Germinal center (tissue), 1 donor: ENCODE results near the gene ST6GALNAC3.
"Not testable (repeated sequence)": the region's sequence is repeated elsewhere in the genome, so short reads cannot be mapped to it uniquely, and the experiment has no call there.

ENCODE experiments used
- DNase-seq: peaks from one replicate; pipeline ENCODE4 v3.0.0; 2012; ENCODE audit warnings: mixed read lengths, low spot score

The ST6GALNAC3 gene

DNA sequence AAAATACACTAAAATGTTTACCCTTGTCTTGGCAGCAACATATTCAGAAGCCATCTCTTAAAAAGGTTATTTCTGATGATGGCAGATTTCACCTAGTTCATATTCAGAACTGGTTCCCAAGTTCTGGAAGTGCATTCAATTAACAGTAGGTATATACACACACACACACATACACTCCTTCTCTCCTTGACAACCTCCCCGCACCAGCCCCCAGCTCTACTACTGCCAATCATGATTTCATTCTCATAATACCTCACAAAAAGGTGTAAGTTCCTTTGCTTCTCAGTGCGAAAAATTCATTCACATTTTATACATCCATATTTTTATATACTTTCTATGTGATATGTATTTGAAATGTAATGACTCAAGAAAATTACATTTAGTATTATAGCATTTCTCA is 564.6 kb downstream of the ST6GALNAC3 start:
- no peak for DNase-seq

DNA sequence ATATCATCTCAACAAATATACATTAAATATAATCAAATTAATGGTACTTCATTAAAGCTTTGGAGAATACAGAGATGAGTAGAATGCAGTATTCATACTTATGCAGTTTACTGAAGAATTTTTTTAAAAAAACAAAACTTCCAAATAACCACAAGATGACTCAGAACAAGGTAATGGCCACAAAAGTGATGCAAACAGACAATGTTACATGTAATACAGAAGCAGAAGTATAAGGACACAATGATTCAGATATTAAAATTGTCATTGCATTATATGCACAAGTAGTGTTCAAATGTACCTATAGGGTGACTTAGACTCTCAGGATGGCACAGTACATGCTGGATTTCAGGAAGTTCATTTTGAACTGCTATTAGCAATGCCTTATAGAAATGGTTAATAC is 565.5 kb downstream of the ST6GALNAC3 start:
- DNase-seq: no peak

DNA sequence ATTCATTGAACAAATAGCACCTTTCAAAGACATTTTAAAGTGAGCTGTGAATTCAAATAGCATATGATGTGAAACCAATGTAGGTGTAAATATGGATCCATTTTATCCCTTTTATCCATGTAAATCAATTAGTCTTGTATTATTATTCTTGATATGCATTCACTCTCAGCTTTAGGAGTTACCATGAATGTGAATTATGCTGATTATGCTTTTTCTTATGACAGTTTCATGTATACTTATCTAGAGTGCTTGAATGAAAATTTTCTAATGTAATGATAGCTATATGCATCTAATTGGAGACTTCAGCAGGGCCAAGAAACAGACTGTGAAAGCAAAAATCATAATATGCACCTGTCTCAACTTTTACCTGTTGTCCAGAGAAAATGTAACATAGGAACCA is 566.2 kb downstream of the ST6GALNAC3 start:
- DNase-seq: no peak

DNA sequence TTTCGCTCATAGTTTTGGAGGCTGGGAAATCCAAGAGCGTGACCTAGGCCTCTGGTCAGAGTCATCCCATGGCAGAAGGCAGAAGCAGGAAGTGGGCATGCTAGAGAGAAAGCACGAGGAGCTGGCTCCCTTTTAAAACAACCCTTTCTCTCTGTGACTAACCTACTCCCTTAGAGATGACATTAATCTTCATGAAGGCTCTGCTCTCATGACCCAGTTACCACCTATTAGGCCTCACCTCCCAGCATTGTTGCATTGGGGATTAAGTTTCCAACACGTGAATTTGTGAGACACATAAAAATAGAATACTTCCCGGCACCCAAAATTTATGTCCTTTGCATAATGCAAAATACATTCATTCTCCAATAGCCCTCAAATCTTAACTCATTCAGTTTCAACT is 569.6 kb downstream of the ST6GALNAC3 start:
- no peak for DNase-seq

DNA sequence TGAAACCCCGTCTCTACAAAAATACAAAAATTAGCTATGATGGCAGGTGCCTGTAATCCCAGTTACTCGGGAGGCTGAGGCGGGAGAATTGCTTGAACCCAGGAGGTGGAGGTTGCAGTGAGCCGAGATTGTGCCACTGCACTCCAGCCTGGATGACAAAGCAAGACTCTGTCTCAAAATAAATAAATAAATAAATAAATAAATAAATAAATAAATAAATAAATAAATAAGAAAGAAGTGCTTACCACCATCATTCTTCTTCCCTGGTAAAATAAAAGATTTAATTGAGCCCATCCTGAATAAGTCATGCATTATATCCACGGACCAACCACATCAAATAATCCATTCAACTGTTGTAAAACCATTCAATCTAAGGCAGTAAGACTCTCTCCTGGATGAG is 578.3 kb downstream of the ST6GALNAC3 start:
- DNase-seq: not testable (repeated sequence)

DNA sequence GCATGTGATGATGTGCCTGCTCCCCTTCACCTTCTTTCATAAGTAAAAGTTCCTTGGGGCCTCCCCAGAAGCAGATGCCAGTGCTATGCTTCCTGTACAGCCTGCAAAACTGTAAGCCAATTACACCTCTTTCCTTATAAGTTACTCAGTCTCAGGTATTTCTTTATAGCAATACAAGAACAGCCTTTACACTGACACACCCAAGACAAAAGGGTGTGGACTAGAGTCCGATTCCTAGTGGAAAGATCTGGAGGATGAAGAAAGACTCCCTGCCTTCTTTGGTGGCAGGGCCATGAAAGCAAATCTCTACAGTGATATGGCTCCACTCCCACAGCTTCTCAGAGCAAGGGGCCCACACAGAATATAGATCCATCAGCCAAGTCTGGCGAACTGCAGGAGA is 583.1 kb downstream of the ST6GALNAC3 start:
- no peak for DNase-seq

DNA sequence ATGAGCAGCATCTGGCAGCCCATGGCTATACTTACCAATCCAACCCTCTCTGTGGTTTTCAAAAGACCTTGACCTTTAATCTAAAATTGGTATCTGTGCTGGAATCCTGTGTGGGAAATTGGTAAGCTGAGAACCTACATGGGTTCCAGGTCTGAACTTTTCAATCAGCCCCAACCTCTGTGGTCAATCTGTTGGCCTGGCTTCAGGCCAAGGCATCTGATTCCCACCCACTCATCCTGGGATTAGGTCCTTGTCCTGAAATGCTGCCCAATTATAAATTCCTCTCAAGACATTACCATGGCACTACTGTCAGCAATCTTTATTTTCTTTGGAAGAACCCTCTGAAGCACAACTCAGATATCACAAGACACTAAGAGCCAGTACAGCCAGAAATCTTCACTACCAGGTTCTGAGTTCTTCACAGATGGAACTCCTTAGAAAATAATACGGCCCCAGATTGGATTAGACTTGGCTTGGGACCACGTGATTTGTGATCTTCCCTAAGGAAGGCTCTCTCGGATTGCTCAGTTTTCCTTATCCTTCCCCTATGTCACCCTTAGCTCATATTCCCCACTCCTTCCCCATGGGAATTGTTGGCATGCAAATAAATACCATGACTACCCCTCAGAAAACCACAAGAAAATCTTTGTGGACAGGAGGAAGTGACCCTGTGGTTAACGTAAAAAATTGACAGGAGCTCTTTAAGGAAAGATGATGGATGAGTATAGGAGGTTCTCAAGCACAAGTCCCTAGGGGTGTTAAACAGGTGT is 584.8 kb downstream of the ST6GALNAC3 start:
- DNase-seq: no peak

DNA sequence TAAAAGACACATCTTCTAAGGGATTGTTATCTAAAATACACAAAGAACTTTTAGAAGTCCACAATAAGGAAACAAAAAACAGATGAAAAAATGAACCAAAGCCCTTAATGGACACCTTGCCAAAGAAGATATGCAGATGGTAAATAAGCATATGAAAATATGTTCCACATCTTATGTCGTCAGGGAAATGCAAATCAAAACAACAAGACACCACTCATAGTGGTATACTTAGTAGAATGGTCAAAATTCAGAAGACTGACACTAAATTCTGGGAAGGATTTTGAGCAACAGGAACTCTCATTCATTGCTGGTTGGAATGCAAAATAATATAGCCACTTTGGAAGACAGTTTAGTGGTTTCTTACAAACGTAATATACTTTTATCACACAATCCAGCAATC is 587.0 kb downstream of the ST6GALNAC3 start:
- DNase-seq: no peak

DNA sequence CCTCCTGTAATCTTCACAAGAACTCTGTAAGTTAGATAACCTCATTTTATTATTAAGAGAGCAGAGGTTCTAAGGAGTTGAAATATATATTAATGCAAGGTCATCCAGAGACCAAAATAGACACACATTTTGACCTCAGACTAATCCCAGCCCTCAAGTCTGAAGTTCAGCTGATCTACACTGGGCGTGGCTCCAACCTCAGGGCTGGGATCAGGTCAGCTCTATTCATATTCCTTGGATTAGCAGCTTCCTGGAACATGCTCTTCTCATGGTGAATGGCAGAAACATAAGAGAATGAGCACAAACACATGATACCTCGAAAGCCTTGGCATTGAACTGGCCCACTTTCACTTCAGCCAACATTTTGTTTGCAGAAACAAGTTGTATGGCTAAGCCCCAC is 592.0 kb downstream of the ST6GALNAC3 start:
- DNase-seq: no peak

DNA sequence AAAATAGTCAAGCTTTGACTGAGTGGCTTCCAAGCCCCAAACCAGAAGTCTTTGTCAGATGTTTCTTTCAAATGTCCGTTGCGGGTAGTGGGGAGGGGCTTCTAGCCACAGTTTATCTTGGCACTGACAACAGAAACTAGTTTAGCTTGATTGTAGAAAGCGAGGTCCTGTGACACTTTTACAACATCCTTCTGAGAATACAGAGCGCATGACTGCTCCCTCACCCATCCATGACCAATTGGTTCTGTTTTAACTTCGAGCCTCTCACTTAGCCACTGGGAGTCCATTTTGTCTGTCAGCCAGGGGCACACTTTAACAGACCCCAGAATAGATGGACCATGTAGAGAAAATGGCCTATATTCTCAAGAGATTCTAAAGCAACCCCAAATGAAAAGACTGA is 593.5 kb downstream of the ST6GALNAC3 start:
- DNase-seq: no peak

DNA sequence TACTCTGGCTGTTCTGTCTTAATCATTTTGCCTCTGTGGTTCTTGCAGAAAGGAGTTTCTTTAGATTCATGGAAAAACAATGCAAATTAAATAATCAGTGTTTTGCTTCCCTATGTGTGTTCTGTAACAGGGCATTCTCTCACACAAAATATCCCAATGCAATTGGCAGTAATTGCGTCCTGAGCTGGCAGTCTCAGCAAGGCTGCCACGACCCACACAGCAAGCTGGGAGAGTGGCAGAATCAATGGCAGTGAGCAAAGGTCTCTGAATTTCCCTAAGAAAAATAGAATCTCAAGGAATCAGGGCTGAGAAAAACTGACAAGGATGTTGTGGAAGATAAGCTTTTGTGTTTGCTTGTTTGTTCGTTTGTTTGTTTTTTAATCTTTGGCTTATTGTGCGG is 594.6 kb downstream of the ST6GALNAC3 start:
- DNase-seq: no peak

DNA sequence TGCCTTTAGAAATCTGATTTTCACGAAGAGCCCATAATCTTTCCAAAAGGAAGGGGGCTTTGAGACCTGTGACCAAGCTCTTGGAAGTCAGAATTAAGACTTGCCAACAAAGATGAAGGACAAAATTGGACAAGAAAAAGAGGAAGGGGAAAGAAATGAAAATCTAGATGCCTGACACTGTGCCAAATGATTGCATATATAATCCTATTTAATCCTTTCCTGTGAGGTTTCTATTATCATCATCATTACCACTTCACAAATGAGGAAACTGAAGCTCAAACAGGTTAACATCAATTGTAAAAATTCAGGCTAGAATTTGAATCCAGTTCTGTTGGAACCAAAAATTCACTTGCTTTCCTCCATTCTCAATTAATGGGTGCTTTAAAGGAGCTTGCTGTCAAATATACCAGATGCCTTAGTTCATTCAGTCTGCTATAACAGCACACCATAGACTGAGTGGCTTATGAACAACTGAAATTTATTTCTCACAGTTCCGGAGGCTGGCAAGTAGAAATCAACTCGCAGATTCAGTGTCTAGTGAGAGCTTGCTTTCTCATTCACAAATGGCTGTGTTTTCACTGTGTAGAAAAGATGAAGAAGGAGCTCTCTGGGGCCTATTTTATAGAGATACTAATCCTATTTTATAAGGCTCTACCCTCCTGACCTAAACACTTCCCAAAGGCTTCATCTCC is 595.2 kb downstream of the ST6GALNAC3 start:
- DNase-seq: no peak

DNA sequence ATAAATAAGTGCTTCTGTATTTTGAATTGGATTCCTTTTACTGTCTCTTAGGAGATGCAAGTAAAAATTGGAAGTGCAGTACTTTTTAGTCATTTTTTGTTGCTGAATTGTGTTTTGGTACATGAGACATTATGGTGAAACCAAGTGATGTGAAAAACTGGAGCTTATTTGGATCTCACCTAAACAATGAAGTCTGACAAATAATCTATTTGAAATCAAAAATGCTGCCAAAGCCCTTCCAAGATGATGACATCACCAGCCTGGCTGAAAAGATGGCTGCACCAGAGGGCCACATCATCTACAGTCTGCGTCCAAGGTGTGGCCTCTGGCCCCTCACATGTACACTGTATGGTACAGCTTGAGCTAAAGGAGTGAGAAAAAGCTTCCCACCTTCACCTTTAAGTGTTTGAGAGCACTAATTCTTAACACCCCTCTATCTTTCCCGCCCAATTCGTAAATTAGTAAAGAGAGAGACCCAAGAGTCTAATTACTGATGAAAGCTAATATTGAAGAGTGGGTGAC is 600.2 kb downstream of the ST6GALNAC3 start:
- DNase-seq: no peak

DNA sequence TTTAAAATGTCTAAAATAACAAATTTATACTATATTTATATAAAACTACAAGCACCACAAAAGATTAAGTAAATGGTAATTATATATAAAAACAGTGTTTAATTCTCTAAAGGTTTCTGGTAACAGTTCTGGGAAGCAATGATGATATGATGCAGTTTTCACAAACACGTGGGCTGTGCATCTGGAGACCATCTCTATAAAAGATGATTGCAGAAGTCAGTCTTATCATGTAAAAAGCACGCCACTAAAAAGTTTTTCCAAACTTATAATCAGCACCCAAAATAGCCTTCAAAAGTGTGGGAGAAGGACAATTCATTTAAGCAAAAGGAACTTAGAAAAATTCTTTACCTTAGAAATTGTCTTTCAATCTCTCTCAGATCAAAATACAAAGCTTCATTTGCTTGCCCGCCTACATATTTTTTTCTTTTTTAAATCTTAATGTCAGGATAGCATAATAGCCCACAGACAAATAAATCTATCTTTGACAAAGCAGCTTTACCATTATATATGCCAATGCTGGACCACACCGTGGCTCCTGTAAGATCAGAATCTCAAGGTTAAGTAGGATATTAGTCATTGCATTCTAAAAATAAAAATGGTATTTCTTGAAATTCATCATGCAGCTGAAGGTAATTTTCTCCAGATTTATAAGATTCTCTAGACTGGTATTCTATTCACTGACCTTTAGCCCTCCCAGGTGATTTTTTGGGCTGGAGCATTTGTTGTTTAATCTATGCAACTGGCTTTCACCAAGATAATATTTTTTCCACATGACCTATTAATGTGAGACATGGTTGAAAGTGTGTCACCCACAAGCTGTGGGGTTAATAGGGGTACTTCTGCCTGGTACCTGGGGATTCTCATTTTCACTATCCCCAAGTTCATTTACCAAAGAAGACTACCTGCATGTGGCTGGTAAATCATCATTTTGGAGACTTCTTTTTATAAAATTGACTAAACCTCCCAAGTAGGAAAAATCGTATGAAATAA is 603.2 kb downstream of the ST6GALNAC3 start:
- DNase-seq: no peak

DNA sequence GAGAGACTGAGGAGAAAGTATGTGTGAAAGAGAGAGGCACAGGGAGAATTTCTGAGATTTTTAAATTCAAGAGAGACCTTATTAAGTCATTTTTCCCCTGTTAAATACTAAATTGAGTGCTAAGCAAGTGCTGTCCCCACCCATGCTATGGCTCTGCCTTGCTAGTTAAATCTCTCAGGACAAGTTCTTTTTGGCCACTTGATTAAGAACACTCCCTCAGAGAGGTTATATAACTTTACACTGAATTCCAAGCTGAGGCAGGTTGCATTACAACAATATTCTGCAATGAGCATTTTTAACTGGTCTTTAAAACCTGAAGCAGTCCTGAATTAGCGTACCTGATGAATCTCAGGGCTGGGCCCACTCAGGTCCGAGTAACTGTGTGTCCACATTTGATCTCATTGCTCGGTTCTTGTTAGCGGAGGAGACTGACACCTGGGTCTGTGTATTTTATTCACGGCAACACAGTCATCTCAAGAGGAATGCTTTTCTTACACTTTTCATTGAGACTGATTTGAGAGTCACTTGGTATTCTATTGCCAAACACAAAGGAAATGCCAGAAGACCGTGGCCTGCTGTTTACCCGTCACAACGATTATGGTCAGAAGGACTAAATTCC is 605.1 kb downstream of the ST6GALNAC3 start:
- DNase-seq: no peak

DNA sequence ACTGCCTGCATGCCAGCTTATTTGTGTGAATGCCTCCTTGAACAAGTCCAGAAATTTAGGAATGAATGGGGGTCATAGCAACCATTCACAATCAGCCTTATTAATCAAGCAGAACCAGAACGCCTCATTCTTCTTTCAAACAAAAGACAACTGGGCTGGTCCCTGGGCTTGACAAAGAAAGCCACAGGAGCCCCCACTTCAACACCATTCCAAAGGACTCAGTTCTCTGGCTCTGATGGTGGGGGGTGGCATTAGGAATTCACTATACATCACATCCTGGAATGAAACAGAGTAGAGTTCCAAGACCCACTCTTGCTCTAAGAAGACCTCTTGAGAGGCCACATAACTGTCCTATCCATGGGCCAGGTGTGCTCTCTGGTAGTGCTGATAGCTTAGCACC is 606.1 kb downstream of the ST6GALNAC3 start:
- no peak for DNase-seq

DNA sequence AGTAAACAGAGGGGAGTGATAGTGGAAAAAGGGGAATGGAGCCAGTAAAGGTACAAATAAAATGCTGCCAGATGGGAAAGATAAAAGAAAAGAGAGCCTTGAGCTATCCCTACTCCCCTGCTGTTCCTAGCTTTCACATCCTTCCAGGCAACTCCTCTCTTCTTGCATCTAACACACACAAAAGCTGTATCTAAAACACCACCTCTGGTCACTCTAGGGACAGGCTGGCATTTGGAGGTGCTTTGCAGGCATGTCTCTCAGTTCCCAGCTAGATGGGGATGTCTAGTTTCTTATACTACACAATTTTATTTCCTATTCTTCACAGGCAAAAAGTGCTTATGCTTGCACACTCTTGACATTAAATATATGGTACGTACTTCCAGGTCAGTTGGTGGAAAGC is 607.6 kb downstream of the ST6GALNAC3 start:
- no peak for DNase-seq
